GM21447 (cell line): ENCODE results near the gene LACC1.
A peak's percentile ranks its signal among the peaks of the same experiment; 100 is the strongest.

Source experiments
- ATAC-seq: cut with Tn5 transposase; IDR thresholded peaks from one replicate; pipeline ENCODE4 v1.9.1; 2021; ENCODE audit not compliant: unreplicated experiment

Gene LACC1

DNA sequence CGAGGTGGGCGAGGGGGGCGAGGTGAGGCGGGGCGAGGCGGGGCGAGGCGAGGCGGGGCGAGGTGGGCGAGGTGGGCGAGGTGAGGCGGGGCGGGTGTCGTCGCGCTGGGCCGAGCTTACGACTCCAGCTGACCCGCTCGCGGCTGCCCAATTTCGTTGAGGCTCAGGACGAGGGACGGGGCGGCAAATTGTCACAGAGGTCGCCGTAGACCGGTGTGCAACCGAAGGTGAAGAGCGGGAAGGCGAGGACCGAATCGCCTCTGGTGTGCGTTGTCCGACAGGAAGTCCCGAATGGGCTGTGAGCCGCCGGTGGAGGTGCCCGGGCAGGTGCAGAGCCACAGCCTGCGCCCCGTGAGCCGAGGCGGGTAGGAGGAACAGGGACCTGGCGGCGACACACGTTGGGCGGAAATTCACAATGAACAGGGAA is at the start of gene LACC1:
Gene LACC1 (plus strand): TSS at position 150 of the 427 bp plus-strand sequence. CDS start 1,082 bp downstream, outside the sequence.
- peak; percentile 41 for ATAC-seq

DNA sequence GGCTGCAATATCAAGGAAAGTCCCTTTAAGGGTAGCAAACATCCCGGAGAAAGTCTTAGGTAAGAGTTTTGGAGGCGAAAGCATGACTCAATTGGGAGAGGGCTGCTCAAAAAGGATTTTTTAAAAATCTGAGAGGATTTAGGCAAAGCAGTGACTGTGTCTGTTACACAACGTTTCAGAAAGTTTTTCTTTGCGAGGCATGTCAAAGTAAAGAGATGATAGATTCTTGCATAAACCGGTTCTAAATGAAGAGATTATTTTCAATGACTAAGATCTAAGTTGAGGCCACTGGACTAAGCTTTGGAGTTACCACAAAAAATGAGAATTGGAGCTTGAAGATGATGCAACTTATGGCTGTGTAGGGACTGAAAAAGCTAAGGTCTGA is 49.2 kb upstream of the LACC1 start:
- no peak for ATAC-seq

DNA sequence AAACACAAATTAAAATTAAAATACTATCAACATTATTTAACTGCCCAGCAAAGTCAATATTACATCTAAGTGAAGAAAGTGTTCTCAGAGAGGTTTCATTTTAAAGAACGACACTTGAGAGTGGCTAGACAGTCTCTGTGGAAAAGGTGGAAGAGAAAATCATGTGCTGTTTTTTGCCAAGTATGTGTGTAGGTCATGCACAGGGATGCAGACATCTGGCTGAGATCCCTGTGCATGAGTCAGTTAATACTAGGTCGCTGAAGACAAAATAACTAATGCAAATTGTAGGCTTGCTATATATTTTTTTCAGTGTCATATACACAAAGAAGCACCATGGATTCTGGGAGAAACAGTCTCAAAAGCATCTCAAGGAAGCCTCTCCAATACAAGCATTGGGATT is 48.6 kb upstream of the LACC1 start:
- no peak for ATAC-seq

DNA sequence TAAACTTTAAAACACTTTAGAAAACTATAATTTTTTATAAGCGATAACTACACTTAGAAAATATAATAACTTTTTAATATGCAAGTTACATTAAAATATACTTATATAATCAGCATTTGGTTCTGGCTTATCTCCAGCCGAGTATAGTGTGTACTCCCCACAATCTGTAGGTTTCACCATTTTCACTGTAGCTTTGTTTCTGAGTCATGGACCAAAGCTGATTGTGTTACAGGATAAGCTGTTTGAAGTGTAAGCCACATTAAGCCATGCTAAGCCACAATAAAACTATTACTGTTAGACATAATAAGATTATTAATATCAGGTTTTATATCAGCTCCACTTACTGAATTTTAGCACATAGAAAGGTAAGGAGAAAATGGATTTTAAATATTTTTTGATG is 44.0 kb upstream of the LACC1 start:
- no peak for ATAC-seq

DNA sequence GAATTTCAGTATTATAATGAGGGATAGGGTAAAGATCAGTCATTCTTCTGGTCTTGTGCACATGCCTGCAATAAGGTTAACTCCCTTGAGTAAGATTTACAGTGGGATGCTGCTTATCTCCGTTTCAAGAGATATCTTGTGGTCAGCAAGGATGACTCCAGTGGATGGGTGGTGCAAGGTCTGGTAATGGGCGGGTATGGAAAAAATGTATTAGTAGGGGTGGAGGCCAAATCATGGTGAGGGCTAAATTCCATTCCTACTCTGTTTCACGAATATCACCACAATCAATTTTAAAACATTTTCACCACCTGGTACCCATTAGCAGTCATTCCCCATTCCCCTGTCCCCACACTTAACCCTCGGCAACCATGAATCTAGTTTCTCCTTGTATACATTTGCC is 40.8 kb upstream of the LACC1 start:
- no peak for ATAC-seq

DNA sequence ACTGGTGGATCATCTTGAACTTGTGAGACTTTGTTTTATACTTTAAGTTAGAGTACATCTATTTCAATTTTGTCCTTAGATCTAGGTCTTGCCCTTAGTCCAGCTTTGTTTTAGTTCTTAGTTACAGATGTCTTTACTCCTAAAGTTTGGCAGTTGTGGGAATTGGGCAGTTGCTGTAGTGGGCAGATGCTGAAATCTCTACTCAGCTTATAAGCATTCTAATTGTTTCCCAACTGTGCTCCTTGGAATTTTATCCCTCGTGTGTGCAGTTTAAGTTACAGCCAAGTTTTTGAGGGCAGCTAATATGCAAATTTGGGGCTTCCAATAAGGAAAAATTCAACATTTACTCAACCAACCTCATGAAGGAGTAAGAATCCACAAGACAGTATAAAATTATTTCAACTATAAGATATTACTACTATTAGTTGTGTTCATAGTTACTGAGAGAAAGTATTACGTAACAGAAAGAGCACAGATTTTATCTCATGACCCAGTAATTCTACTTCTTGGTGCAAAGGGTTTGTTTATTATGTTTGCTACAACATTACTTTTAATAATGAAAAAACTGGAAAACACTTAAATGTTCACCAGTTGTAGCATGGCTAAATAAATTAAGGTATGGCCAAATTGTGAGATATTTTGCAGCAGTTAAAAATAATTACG is 33.1 kb upstream of the LACC1 start:
- no peak for ATAC-seq

DNA sequence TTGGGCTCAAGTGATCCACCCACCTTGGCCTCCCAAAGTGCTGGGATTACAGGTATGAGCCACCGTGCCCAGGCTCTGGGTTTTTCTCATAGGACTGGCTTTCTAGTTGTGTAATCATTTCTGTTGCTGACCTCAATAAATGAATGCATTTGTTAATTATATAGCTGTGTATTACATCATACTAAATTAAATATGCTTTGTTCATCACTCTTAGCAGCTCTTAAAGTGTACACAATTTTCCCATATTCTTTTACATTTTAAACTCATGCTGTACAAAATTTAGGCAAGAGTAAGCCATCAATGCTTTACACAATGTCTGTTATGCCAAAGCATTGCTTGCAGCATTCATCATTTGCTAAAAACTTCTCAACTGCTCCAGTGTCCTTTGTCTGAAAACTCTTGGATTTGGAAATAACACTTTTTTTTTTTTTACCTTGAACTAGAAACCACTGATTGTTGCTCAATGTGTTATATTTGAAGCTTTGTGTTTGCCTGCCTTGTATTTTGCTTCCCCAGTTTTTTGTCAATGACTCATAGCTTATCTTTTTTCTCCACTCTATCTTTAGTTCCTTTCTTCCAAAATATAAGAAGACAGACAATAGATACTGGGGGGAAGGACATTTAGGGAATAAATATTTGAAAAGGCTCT is 31.6 kb upstream of the LACC1 start:
- ATAC-seq, result no peak

DNA sequence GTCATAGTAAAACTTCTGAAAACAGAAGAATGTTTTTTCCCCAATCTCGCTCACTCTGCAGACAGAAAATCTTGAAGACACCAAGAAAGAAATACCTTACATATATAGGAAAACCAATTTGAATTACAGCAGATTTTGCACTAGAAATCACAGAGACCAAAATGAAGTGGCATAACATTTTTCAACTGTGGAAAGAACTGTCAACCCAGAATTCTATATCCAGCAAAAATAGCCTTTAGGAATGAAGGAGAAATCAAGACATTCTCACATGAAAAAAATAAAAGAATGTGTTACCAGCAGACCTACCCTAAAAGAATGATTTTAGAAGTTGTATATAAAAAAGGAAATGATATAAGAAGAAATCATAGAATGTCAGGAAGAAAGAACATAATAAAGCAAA is 28.8 kb upstream of the LACC1 start:
- ATAC-seq, result no peak

DNA sequence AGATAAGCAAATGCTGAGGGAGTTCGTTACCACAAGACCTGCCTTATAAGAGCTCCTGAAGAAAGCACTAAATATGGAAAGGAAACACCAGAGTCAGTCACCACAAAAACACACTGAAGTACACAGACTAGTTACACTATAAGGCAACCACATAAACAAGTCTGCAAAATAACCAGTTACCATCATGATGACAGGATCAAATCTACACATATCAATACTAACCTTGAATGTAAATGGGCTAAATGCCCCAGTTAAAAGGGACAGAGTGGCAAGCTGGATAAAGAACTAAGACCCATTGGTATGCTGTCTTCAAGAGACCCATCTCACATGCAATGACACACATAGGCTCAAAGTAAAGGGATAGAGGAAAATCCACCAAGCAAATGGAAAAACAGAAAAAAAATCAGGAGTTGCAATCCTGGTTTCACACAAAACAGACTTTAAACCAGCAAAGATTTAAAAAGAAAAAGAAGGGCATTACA is 26.7 kb upstream of the LACC1 start:
- no peak for ATAC-seq

DNA sequence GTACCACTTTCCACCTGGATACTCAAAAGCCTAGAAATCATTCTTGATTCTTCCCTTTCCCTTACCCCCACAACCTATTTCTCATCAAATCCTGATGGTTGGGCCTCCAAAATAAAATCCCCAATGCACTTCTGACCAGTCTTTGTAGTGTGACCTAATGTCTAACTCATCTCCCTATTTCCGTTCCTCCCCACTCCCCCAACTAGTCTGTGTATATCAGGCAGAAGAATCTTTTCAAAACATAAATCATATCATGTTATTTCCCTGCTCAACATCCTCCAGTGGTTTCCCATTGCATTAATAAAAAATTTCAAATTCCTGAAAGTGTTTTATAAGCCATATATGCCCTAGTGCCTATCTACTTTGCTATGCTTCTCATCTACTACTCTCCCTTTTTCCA is 17.8 kb upstream of the LACC1 start:
- ATAC-seq, result no peak

DNA sequence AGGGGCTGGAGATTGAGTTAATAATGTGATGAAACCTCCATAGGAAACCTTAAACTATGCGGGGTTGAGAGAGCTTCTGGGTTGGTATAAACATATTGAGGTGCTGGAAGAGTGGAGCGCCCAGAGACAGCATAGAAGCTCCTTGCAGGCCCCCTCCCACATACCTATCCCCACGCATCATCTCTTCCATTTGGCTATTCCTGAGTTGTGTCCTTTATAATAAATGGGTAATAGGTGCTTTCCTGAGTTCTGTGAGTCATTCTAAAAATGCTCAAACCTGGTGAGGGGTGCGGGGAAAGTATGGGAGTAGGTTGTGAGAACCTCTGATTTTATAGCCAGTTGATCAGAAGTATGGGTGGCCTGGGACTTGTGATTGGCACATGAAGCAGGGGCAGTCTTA is 14.8 kb upstream of the LACC1 start:
- no peak for ATAC-seq

DNA sequence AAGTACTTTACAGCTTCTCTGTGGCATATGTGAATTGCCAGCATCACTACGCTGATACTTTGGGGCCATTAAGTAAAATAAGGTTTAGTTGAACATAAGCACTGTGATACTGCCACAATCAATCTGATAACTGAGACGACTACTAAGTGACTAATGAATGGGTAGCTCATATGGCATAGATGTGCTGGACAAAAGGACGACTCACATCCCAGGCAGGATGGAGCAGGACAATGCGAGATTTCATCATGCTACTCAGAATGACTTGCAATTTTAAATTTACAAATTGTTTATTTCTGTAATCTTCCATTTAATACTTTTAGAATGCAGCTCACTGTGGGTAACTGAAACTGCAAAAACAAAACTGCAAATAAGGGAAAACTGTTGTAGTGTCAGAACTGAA is 13.8 kb upstream of the LACC1 start:
- no peak for ATAC-seq

DNA sequence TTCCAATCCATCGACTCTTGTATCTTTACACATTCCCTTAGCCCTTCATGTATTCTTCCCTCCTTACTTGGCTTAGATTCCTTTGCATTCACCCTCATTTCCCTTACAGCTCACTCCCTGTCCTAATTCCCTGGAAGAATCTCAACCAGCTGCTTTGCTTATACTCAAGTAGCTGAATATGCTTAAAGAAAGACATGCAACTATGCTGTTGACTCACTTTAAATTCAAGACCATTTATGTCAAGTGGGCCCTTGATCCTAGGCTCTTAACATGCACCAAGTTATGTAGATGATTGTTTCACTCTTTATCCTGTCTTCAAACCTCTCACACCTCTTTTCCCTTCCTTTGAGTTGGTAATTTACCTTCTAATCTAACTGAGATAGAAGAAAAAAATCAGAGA is 7.5 kb upstream of the LACC1 start:
- ATAC-seq, result no peak

DNA sequence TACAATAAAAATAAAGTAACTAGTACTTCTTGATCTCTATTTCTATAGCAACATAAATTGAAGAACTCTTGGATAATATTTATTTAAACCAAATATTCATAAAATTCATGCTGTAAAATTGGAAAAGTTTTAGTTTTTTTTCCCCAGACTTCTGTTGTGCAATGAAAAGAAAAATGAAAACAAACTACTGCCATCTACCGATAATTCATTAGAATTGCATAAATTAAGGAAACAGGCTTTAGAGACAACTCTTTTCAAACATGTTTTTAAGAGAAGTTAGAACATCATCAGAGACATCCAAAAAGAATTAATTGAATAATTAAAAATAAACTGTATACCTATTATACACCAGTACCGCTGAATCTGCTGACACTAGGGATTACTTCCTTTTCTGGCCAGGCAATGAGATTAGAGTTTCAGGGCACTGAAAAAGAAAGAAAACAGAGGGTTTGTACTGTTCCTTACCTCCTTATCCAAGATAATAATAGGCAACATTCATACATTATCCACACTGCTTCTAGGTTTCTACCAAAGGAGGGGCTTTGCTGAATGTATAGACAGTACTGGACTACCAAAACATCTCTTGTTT is 5.1 kb upstream of the LACC1 start:
- no peak for ATAC-seq

DNA sequence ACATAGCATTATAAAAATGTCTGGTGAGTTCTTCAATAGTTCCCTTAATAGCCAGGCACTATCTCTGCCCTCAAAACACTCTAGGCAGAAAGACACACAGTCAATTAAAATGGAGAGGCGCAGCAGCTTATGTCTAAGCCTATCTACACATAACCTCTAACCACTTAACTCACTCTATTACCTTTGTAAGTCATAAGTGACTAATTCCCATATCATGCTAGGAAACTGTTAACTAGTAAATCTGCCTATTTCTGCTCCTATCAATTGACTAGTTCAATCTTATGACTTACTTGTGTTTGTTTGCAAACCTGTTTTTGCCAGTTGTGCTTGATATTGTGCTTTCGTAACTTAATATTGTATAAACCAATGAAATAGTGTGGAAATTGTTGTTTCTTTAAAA is 3.3 kb upstream of the LACC1 start:
- ATAC-seq, result no peak

DNA sequence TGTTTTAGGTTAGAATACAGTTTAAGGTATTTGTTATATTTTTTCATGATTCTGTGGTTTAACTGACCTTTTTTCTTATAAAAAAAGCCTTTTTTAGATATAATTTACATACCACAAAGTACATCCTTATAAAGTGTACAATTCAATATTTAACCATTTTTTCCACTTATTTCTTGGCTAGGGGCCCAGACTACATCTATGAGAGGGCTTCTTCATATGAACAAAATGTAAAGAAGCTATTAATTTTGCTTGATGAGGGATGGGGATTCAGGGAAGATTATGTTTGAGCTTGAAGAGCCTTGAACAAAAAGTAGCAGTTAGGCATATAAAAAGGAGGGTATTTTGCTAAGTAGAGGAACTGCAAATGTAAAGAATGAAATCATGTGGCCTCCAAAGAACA is 2.4 kb upstream of the LACC1 start:
- ATAC-seq, result no peak

DNA sequence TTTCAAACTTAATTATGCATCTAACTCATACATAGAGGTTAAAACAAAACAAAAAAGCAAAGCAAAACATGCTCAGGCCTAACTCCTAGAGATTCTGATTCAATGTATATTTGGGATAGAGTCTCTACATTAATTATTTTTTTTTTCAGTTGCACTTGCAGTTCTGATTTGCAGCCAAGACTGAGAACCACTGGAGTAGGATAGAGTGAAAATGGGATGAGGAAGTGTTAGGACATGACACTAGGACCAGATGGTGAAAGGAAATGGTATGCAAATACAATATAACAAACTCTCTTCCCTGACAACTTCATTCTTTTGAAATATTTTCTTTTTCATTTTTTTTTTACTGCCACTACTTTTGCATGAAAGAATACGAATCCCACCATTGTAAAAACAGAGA is 1.9 kb upstream of the LACC1 start:
- no peak for ATAC-seq

DNA sequence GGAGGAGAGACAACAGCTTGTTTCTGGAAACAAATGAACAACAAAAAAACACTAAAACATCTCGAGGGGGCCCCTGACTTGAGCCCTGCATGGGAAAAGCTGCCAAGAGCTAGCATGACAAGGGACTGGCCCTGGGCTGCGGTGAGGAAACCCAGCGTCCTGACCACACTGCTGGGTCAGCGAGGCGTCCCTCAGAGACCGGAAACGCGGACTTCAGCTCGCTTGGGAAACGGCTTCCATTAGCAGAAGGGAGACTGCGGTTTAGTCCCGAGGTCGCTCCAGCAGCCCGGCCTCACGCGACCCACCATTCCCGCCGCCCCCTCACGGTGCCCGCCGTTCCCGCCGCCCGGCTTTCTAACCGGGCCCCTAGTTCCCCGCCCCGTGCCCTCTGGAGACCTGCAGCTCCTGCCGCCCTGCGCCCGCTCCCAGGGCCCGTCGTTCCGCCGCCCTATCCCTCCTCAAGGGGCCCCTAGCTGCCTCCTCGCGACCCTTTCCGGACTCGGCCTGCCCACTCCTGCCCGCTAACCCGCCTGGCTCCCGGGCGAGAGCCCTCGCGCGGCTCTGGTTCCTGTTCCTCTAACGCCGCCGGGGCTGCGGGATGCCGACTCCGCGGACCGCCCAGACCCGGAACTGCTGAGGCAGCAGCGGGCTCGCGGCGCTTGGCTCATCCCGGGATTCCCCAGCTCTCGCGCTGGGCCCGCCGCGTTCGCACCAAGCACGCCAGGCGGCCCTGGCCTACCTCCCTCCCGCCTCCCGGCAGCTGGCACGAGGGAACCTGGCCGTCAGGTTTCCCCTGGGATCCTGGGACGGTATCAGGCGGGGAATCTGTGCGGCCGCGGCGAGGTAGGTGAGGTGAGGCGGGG is 581 bp upstream of the LACC1 start, which contains the start of gene CCDC122:
Gene CCDC122 (minus strand): TSS at position 849 of the 863 bp plus-strand sequence. CDS start 10,364 bp downstream, outside the sequence.
- ATAC-seq, result peak; percentile 72

DNA sequence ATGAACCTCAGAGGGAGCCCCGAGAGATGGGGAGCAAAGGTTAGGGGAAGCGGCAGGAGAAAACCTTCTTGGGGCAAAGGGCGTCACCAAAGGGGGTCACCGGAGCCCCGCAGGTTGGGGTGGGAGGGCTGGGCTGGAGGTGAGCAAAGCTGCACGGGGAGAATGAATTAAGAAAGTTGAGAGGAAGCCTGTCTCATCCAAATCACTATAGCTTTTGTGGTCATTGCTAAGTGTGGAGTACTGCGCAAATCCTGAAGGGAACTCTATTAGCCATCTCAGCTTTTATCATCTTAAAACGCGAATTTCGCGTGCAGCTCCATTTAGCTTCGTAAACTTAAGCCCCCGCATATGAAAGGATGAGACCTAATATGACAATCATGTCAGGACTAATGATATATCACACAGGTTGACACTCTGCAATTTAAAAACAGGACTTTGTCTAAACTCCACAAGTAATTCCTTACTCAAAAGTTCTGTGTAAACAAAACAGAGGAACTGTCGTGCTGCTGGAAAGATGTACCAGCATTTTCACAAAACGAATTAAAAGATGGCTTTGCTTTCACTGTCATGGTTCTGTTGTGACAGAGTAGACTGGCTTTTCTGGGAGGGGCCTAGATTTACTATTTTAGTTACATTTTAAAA is 631 bp downstream of the LACC1 start:
- no peak for ATAC-seq

DNA sequence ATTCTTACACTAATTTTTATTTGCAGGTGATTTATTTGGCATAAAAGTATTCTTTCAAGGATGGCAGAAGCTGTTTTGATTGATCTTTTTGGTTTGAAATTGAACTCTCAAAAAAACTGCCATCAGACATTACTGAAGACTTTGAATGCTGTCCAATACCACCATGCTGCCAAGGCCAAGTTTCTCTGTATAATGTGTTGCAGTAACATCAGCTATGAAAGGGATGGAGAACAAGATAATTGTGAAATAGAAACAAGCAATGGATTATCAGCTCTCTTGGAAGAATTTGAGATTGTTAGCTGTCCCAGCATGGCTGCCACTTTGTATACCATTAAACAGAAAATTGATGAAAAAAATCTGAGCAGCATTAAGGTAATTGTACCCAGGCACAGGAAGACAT is 1.2 kb downstream of the LACC1 start:
- ATAC-seq, result no peak

DNA sequence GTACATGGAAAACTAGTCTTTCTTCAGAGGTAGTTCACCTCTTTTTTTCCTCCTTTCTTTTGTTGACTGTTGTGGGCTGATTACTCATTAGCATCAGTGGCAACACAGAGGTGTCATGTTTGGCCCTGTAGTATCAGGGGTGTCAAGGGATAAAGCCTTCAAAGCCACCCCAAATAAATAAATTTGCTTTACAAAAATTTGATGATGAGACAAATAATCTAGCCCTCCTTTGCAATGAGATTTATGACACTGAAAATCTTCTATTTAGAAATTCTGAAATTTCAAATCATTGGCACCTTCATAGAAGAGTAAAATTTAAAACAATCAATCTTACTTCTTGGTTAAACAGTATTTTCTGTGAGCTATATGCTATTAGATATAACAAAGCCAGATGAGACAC is 1.9 kb downstream of the LACC1 start:
- no peak for ATAC-seq
